Right lobe of liver (tissue), 4 donors: ENCODE results near the gene SDK1.

Experiments used
- POLR2A ChIP-seq: fragments of 450-650 bp; IDR thresholded peaks from one replicate; pipeline ENCODE4 v1.6.1; 2017; ENCODE audit warnings: antibody characterized with exemption, mild to moderate bottlenecking
- TF ChIP-seq, protein P1 (sequence below), 4 donors: fragments of 200-600 bp in 3 of 4; fragments of 450-650 bp in 1 of 4; IDR thresholded peaks; one replicate each; pipeline versions ENCODE4 v1.5.1 to v1.8.0; 2016 to 2022; ENCODE audit warnings: antibody characterized with exemption in 4 of 4, mild to moderate bottlenecking in 2 of 4
- donor health status: DM: no; HTN: no; CAD: no.
- donor health status: DM: no; HTN: no; CAD: no.
- donor health status: DM: no; HTN: yes; CAD: no.

DNA sequence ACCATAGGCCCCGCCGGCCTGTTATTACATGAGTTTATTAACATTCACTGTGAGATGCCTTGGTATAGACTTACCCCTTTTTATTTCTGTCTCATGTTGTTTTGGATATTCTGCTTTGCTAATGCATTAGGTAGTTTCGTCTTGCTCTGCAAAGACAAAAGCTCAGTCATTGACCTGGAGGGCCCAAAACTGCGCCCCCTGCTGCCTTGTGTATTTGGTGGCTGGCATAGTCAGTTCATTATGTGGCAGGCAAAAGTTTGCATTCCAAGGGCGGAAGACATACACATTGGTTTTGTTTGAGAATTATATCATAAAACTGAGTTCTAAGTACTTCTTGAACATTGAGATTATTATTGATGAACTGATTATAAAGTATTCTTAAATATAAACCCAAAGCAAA is 372.5 kb downstream of the SDK1 start:
- TF ChIP-seq, protein P1, sequence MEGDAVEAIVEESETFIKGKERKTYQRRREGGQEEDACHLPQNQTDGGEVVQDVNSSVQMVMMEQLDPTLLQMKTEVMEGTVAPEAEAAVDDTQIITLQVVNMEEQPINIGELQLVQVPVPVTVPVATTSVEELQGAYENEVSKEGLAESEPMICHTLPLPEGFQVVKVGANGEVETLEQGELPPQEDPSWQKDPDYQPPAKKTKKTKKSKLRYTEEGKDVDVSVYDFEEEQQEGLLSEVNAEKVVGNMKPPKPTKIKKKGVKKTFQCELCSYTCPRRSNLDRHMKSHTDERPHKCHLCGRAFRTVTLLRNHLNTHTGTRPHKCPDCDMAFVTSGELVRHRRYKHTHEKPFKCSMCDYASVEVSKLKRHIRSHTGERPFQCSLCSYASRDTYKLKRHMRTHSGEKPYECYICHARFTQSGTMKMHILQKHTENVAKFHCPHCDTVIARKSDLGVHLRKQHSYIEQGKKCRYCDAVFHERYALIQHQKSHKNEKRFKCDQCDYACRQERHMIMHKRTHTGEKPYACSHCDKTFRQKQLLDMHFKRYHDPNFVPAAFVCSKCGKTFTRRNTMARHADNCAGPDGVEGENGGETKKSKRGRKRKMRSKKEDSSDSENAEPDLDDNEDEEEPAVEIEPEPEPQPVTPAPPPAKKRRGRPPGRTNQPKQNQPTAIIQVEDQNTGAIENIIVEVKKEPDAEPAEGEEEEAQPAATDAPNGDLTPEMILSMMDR (IDR thresholded peaks at IDR 0.05), result peak; percentile 3 to 40 (median 32)
- TF ChIP-seq POLR2A, result no peak
